Ectodermal cell (in vitro differentiated cells): Measurements from ENCODE around the gene PFKFB2.
"Not testable (repeated sequence)": the region's sequence is repeated elsewhere in the genome, so short reads cannot be mapped to it uniquely, and the experiment has no call there.

ENCODE experiments used
- H3K27ac ChIP-seq: 2 replicates; pipeline ENCODE4 v1.7.0; 2013; ENCODE audit warnings: mild to moderate bottlenecking, low read depth, low read length; ENCODE audit not compliant: insufficient read depth, poor library complexity, severe bottlenecking
- H3K27me3 ChIP-seq: 2 replicates; pipeline ENCODE4 v1.7.0; 2013; ENCODE audit warnings: mild to moderate bottlenecking, low read length; ENCODE audit not compliant: insufficient read depth, control insufficient read depth, poor library complexity, severe bottlenecking
- H3K36me3 ChIP-seq: one replicate; pipeline ENCODE4 v1.7.0; 2013; ENCODE audit warnings: low read length; ENCODE audit not compliant: control insufficient read depth, insufficient read depth
- H3K4me1 ChIP-seq: one replicate; pipeline ENCODE4 v1.7.0; 2013; ENCODE audit warnings: low read length; ENCODE audit not compliant: control insufficient read depth, insufficient read depth
- H3K4me3 ChIP-seq: 2 replicates; pipeline ENCODE4 v1.7.0; 2013; ENCODE audit warnings: low read depth, low read length, control low read depth; ENCODE audit not compliant: insufficient read depth
- H3K9me3 ChIP-seq: 2 replicates; pipeline ENCODE4 v1.7.0; 2013; ENCODE audit warnings: mild to moderate bottlenecking, low read length, moderate library complexity; ENCODE audit not compliant: control insufficient read depth
- WGBS, 2 experiments: methylation state at CpG; one replicate each; pipeline ENCODE4 v1.1.7; 2013; ENCODE audit warnings: missing lambda C conversion rate in 2 of 2; 5-methylcytosine and 5-hydroxymethylcytosine counted together

Gene PFKFB2

GRCh38 chr1:207039380-207040180 lies 13.5 kb upstream of the PFKFB2 start:
- H3K27ac ChIP-seq: no peak overlapping the region
- WGBS, 2 experiments: 92 to 95% methylated on average over 3 to 4 of the region's 4 CpGs

GRCh38 chr1:207040181-207040533 lies 12.9 kb upstream of the PFKFB2 start:
- H3K27ac ChIP-seq: no peak overlapping the region
- no peaks in the 10 kb centered on the region for H3K36me3 ChIP-seq
- H3K27me3 ChIP-seq: peaks cover 6% of the 10 kb centered on the region
- no peak overlapping the region for H3K4me3 ChIP-seq
- H3K9me3 ChIP-seq: no peaks in the 10 kb centered on the region
- no peaks in the 10 kb centered on the region for H3K4me1 ChIP-seq
- WGBS, 2 experiments: 84 to 87% methylated on average over 3 of the region's 3 CpGs

More at GRCh38 chr1:207039380-207040180, 13.5 kb upstream of the PFKFB2 start:
- Histone ChIP-seq H3K4me3 (no peak overlapping the region), H3K36me3 (no peaks in the 10 kb centered on the region), H3K4me1 (no peaks in the 10 kb centered on the region), H3K27me3 (peaks cover 6% of the 10 kb centered on the region), H3K9me3 (no peaks in the 10 kb centered on the region)

GRCh38 chr1:207041397-207041796 lies 11.7 kb upstream of the PFKFB2 start:
- not testable (repeated sequence) for H3K4me3 ChIP-seq, H3K9me3 ChIP-seq, H3K36me3 ChIP-seq, H3K4me1 ChIP-seq, H3K27me3 ChIP-seq, H3K27ac ChIP-seq
- WGBS, 2 experiments: 80 to 100% methylated on average over 1 to 2 of the region's 2 CpGs

DNA sequence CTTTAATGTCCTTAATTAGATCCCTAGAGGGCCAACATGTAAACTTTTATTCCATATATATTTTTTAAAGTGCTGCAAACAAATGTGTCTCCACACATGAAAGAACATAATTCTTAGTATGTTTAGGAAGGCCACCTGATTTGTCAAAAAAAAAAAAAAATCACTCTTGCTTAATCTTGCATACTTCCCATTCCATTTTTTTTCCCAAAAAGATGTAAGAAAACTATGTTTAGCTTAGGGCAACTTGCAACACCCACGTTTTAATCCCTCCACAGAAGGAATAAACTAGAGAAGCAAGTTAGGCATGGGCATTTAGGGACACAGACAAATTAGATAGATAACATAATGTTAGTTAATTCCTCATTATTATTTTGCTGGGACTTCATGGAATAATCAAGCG lies 7.6 kb upstream of the PFKFB2 start:
- no peaks in the 10 kb centered on the region for H3K27me3 ChIP-seq
- no peak overlapping the region for H3K4me3 ChIP-seq
- WGBS, 2 experiments: 98 to 100% methylated on average over 1 to 2 of the region's 2 CpGs
- no peak overlapping the region for H3K27ac ChIP-seq
- no peaks in the 10 kb centered on the region for H3K9me3 ChIP-seq
- H3K4me1 ChIP-seq: peaks cover 7% of the 10 kb centered on the region
- H3K36me3 ChIP-seq: no peaks in the 10 kb centered on the region

GRCh38 chr1:207047505-207047904 lies 5.6 kb upstream of the PFKFB2 start:
- H3K36me3 ChIP-seq: no peaks in the 10 kb centered on the region
- WGBS, 2 experiments: 86 to 100% methylated on average over 1 of the region's 1 CpG

GRCh38 chr1:207048041-207048440 lies 5.0 kb upstream of the PFKFB2 start:
- Histone ChIP-seq H3K4me1 (peaks cover 7% of the 10 kb centered on the region), H3K9me3 (no peaks in the 10 kb centered on the region), H3K36me3 (no peaks in the 10 kb centered on the region), H3K27me3 (no peaks in the 10 kb centered on the region), H3K27ac (no peak overlapping the region), H3K4me3 (no peak overlapping the region)
- 82 to 84% methylated on average over 6 of the region's 6 CpGs for WGBS, 2 experiments

More at GRCh38 chr1:207047505-207047904, 5.6 kb upstream of the PFKFB2 start:
- H3K27ac ChIP-seq: no peak overlapping the region
- no peaks in the 10 kb centered on the region for H3K9me3 ChIP-seq
- no peak overlapping the region for H3K4me3 ChIP-seq
- no peaks in the 10 kb centered on the region for H3K27me3 ChIP-seq
- peaks cover 7% of the 10 kb centered on the region for H3K4me1 ChIP-seq

- H3K4me3 ChIP-seq: no peak overlapping the region
- H3K27me3 ChIP-seq: peaks cover 7% of the 10 kb centered on the region
- no peaks in the 10 kb centered on the region for H3K9me3 ChIP-seq
- 94 to 96% methylated on average over 4 of the region's 4 CpGs for WGBS, 2 experiments
- peaks cover 7% of the 10 kb centered on the region for H3K4me1 ChIP-seq
- H3K27ac ChIP-seq: no peak overlapping the region
- no peaks in the 10 kb centered on the region for H3K36me3 ChIP-seq
Measured at GRCh38 chr1:207049054-207049453, 4.0 kb upstream of the PFKFB2 start.

GRCh38 chr1:207049514-207049913 lies 3.6 kb upstream of the PFKFB2 start:
- WGBS, 2 experiments: 80% methylated on average over 8 of the region's 8 CpGs
- H3K4me1 ChIP-seq: peaks cover 7% of the 10 kb centered on the region
- H3K27me3 ChIP-seq: peaks cover 7% of the 10 kb centered on the region
- no peaks in the 10 kb centered on the region for H3K9me3 ChIP-seq
- no peak overlapping the region for H3K27ac ChIP-seq
- H3K36me3 ChIP-seq: no peaks in the 10 kb centered on the region
- H3K4me3 ChIP-seq: peak overlapping the region; percentile 97

DNA sequence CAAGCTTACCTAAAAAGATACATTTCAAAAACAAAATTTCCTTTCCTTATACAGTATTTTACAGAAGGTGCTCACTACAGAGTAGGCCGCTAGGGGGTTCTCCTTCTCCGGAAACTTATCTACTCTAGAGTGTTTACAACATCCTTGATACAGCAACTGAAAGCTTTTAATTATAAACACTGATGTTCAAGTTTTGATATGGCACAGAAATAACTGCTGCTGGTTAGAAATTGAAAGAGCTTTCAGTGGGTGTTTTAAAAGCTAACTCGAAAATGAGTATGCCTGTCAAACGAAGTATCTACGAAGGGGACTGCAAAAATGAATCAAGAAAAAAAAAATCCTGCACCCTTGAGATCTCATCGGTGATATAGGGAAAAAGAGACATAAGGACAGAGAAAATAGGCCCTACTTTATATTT lies 3.1 kb upstream of the PFKFB2 start:
- Histone ChIP-seq H3K4me3 (peak overlapping the region; percentile 97), H3K27ac (peak overlapping the region; percentile 82), H3K36me3 (no peaks in the 10 kb centered on the region), H3K4me1 (peaks cover 7% of the 10 kb centered on the region), H3K27me3 (peaks cover 7% of the 10 kb centered on the region), H3K9me3 (no peaks in the 10 kb centered on the region)
- WGBS, 2 experiments: 0% methylated on average over 6 of the region's 6 CpGs

DNA sequence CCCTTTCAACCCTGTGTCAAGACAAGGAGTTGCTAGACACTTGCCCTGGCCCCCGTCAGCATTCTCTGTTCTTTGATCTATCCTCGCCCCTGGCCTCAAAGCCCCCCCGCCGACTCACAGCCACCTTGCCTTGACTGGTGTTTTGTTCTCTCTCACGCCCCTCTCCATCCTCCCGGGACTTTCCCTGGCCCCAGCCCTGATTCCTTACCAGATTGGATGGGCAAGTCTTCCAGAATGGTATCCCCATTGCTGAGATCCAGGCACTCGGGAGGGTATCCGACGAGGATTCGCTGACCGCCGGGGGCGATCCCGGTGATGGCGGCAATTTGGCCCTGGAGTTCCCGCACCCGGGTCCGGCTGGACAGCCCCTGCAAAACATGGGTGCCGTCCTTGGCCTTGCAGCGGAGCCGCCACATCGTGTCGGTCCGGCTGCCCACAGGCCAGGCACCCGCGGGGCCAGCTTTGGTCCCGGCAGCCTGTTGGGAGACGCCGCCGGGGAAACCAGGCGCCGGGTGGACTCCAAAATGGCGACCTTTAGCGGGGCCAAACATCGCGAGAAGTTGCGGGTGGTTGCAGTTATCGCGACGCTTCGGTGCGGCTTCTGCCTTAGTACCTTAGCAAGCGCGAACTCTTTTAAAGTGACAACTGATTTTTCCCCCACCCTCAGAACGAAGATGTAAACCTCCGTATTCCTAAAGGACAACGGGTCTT lies 2.4 kb upstream of the PFKFB2 start:
- no peaks in the 10 kb centered on the region for H3K9me3 ChIP-seq
- H3K4me3 ChIP-seq: peak overlapping the region; percentile 97
- peaks cover 7% of the 10 kb centered on the region for H3K27me3 ChIP-seq
- peak overlapping the region; percentile 82 for H3K27ac ChIP-seq
- peaks cover 7% of the 10 kb centered on the region for H3K4me1 ChIP-seq
- 1% methylated on average over 47 of the region's 47 CpGs for WGBS, 2 experiments
- H3K36me3 ChIP-seq: no peaks in the 10 kb centered on the region
